Fibroblast of mammary gland (primary cell): ENCODE measurements around the gene PP2D1.
"Not testable (repeated sequence)": the region's sequence is repeated elsewhere in the genome, so short reads cannot be mapped to it uniquely, and the experiment has no call there.

Source experiments
- DNase-seq: peaks from one replicate; pipeline ENCODE4 v3.0.0-alpha.2; 2010; ENCODE audit warnings: low read depth
- H3K4me3 ChIP-seq: 2 replicates; pipeline ENCODE4 v1.5.1; 2011; ENCODE audit warnings: low read depth, mild to moderate bottlenecking, low read length, moderate library complexity; ENCODE audit not compliant: control insufficient read depth
- TF ChIP-seq, protein P1 (sequence below): conservative IDR thresholded peaks from 2 replicates; pipeline ENCODE4 v1.5.1; 2011; ENCODE audit warnings: low read depth, low read length, inconsistent platforms; ENCODE audit not compliant: control insufficient read depth, insufficient read depth

The PP2D1 gene

DNA sequence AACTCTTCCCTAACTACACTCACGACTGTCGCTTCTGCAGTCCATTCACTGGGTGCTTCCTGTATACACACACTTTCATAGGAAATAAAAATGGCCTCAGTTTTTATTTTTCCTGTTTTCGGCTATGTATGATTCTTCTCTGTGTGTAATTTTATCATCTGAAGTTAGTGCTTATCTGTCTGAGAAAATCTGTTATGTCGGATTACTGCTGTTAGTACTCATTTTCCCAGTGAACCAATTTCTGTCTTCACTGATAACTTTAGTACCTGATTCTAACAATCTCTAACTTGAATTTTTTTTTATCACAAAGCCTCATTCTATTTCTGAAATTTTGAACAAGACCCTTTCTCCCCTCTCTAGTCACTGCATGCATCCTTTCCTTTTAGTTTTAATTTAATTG lies 44.3 kb downstream of the PP2D1 start:
- TF ChIP-seq, protein P1, sequence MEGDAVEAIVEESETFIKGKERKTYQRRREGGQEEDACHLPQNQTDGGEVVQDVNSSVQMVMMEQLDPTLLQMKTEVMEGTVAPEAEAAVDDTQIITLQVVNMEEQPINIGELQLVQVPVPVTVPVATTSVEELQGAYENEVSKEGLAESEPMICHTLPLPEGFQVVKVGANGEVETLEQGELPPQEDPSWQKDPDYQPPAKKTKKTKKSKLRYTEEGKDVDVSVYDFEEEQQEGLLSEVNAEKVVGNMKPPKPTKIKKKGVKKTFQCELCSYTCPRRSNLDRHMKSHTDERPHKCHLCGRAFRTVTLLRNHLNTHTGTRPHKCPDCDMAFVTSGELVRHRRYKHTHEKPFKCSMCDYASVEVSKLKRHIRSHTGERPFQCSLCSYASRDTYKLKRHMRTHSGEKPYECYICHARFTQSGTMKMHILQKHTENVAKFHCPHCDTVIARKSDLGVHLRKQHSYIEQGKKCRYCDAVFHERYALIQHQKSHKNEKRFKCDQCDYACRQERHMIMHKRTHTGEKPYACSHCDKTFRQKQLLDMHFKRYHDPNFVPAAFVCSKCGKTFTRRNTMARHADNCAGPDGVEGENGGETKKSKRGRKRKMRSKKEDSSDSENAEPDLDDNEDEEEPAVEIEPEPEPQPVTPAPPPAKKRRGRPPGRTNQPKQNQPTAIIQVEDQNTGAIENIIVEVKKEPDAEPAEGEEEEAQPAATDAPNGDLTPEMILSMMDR, result no peak
- no peak for DNase-seq
- H3K4me3 ChIP-seq, result no peak overlapping the region

DNA sequence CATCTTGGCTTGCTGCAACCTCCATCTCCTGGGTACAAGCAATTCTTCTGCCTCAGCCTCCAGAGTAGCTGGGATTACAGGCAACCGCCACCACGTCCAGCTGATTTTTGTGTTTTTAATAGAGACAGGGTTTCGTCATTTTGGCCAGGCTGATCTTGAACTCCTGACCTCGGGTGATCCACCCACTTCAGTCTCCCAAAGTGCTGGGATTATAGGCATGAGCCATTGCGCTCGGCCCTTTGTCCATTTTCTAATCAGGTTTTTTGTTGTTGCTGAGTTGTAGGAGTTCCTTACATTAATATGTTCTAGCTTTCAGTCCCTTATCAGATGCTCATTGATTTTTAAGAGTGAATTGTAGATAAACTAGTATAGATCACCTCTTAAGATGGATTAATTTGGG lies 44.9 kb downstream of the PP2D1 start:
- TF ChIP-seq, protein P1, result no peak
- no peak overlapping the region for H3K4me3 ChIP-seq
- DNase-seq, result peak; percentile 10

DNA sequence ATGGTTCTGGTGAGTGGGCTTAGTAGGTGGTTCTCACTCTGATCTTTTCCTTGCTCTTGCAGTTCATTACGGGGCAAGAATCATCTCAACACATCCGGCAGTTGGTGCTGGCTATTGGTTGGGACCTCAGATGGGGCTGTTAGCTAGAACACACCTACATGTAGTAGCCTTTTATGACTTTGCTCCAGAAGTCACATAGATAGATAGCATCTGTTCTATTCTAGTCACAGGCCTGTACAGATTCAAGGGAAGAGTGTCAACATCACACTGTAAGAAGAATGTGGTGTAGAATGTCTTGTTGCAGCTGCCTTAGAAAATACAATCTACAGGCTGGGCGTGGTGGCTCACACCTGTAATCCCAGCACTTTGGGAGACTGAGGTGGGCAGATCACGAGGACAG lies 50.1 kb downstream of the PP2D1 start:
- H3K4me3 ChIP-seq, result no peak overlapping the region
- DNase-seq, result no peak
- TF ChIP-seq, protein P1, result no peak

DNA sequence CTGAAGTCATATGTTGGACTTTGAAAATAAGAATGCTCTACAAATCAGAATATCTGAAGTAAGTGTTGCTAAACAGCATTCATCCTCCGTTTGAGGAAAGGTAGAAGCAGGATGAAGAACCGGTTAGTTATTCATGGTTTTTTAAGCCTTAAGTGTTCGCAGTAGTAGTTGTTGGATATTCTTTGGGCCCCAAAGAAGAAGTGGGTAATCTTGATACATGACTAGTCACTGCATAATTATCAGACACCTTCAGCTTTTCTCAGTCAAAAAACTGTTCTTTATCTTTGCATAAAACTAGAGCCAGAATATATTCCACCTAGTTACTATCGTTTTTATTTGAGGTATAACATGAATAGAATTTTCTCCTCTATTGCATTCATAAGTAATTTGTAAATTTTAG lies 51.4 kb downstream of the PP2D1 start:
- no peak overlapping the region for H3K4me3 ChIP-seq
- TF ChIP-seq, protein P1, result no peak
- DNase-seq, result no peak

DNA sequence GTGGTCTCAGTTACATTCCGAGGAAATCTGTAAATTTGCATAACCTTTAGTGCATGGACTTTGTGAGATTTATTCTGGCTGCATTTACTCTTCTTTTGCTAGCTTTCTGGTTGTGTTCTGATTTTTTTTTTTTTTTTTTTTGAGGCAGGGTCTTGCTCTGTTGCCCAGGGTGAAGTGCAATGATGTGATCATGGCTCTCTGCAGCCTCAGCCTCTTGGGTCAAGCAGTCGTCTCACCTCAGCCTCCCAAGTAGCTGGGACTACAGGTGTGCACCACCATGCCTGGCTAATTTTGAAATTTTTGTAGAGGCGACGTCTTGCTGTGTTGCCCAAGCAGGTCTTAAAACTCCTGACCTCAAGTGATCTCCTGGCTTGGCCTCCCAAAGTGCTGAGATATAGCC lies 52.6 kb downstream of the PP2D1 start:
- H3K4me3 ChIP-seq, result no peak overlapping the region
- TF ChIP-seq, protein P1, result no peak
- no peak for DNase-seq

DNA sequence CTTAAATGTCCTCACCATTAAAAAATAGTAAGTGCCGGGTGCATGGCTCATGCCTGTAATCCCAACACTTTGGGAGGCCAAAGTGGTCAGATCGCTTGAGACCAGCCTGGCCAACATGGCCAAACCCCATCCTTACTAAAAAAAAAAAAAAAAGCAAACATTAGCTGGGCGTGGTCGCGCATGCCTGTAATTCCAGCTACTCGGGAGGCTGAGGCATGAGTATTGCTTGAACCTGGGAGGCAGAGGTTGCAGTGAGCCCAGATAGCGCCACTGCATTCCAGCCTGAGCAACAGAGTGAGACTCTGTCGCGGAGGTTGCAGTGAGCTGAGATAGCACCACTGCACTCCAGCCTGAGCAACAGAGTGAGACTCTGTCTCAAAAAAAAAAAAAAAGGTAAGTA lies 54.7 kb downstream of the PP2D1 start:
- not testable (repeated sequence) for H3K4me3 ChIP-seq, DNase-seq

DNA sequence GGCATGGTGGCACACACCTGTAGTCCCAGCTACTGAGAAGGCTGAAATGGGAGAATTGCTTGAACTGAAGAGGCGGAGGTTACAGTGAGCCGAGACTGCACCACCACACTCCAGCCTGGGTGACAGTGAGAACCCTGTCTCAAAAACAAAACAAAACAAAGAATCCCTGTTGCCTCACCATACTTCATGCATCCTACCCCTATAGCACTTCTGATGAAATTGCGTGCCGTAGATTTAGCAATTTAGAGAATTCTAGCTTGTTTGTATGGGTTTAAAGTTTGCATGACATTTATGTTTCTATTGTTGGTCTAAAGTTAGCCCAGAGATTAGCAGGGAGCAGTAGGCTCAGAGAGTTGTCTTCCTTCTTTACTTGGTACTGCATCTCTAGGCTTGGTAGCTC lies 57.4 kb downstream of the PP2D1 start:
- no peak for DNase-seq
- H3K4me3 ChIP-seq, result no peak overlapping the region
- TF ChIP-seq, protein P1, result no peak
